ENCODE data around the gene LDHAL6B. TPM values are rescaled to one million over a fixed set of nuclear protein-coding genes. Genes with fewer than 3 reads are reported as not detected.

Gene LDHAL6B
- total RNA-seq, 1 experiment from 2014 or later: not detected

GRCh38 chr15:59194639-59195325, 11.9 kb upstream of the LDHAL6B start:
- H3K9me3 Mint-ChIP-seq: no peaks in the 10 kb centered on the region
- DNase-seq (ENCODE audit: low spot score) (no peak), ATAC-seq (no peak)
- ChIA-PET CTCF (no interaction called here), POLR2A (no interaction called here)
- no peaks in the 10 kb centered on the region for H3K27me3 Mint-ChIP-seq (ENCODE audit: low read depth)
- no peaks in the 10 kb centered on the region for H3K4me1 Mint-ChIP-seq
- H3K4me3 Mint-ChIP-seq: no peak overlapping the region
- H3K36me3 Mint-ChIP-seq: peaks cover 42% of the 10 kb centered on the region
- TF ChIP-seq ERG (CRISPR knock-in tag; IDR thresholded peaks at IDR 0.05) (no peak), HMGA2 (CRISPR knock-in tag; IDR thresholded peaks at IDR 0.05) (no peak), ARID4B (CRISPR knock-in tag; IDR thresholded peaks at IDR 0.05; ENCODE audit: borderline replicate concordance) (no peak), RELA (CRISPR knock-in tag; IDR thresholded peaks at IDR 0.05; ENCODE audit: borderline replicate concordance) (no peak), MYBL2 (CRISPR knock-in tag; IDR thresholded peaks at IDR 0.05) (no peak)
- no peak overlapping the region for H3K27ac Mint-ChIP-seq

- no peak for ATAC-seq
- H3K4me1 Mint-ChIP-seq: no peaks in the 10 kb centered on the region
- no peak for DNase-seq (ENCODE audit: low spot score)
- H3K9me3 Mint-ChIP-seq: no peaks in the 10 kb centered on the region
- H3K36me3 Mint-ChIP-seq: peaks cover 34% of the 10 kb centered on the region
- H3K27me3 Mint-ChIP-seq (ENCODE audit: low read depth): no peaks in the 10 kb centered on the region
- no peak for TF ChIP-seq CDX4 (CRISPR knock-in tag; IDR thresholded peaks at IDR 0.05; ENCODE audit: borderline replicate concordance)
- POLR2A ChIA-PET: interaction anchor here (0.6 kb wide), 1 partner anchor 42 kb away, joined by 3 read pairs; no protein-coding TSS in a partner anchor
- H3K27ac Mint-ChIP-seq: no peak overlapping the region
- CTCF ChIA-PET: no interaction called here
- no peak overlapping the region for H3K4me3 Mint-ChIP-seq
These were observed 10.2 kb upstream of the LDHAL6B start for GRCh38 chr15:59196416-59196815.

GRCh38 chr15:59197454-59197853, 9.2 kb upstream of the LDHAL6B start:
- ChIA-PET POLR2A (no interaction called here), CTCF (interaction anchor here (1.3 kb wide), 1 partner anchor 331 kb away, joined by 4 read pairs; no protein-coding TSS in a partner anchor)
- no peak overlapping the region for H3K4me3 Mint-ChIP-seq
- no peaks in the 10 kb centered on the region for H3K27me3 Mint-ChIP-seq (ENCODE audit: low read depth)
- no peak for DNase-seq (ENCODE audit: low spot score)
- no peak for ATAC-seq
- H3K4me1 Mint-ChIP-seq: no peaks in the 10 kb centered on the region
- no peaks in the 10 kb centered on the region for H3K9me3 Mint-ChIP-seq
- H3K36me3 Mint-ChIP-seq: peaks cover 25% of the 10 kb centered on the region
- no peak overlapping the region for H3K27ac Mint-ChIP-seq
- no peak for TF ChIP-seq ZNF425 (CRISPR knock-in tag; conservative IDR thresholded peaks at IDR 0.05)
- TF ChIP-seq ZBTB21 (CRISPR knock-in tag; IDR thresholded peaks at IDR 0.05; ENCODE audit: borderline replicate concordance): no peak
- no peak for TF ChIP-seq ZNF219 (CRISPR knock-in tag; IDR thresholded peaks at IDR 0.05; ENCODE audit: borderline replicate concordance)
- TF ChIP-seq RELA (CRISPR knock-in tag; IDR thresholded peaks at IDR 0.05; ENCODE audit: borderline replicate concordance): no peak
- no peak for TF ChIP-seq E2F4 (CRISPR knock-in tag; IDR thresholded peaks at IDR 0.05; ENCODE audit: borderline replicate concordance, low read depth)
- no peak for TF ChIP-seq SP1 (CRISPR knock-in tag; conservative IDR thresholded peaks at IDR 0.05)
- TF ChIP-seq ATF2 (CRISPR knock-in tag; IDR thresholded peaks at IDR 0.05; ENCODE audit: borderline replicate concordance, low read depth): no peak
- no peak for TF ChIP-seq STAT6 (CRISPR knock-in tag; conservative IDR thresholded peaks at IDR 0.05; ENCODE audit: low read depth)
- no peak for TF ChIP-seq MYBL2 (CRISPR knock-in tag; IDR thresholded peaks at IDR 0.05)
- TF ChIP-seq GRHL2 (CRISPR knock-in tag; IDR thresholded peaks at IDR 0.05; ENCODE audit: insufficient replicate concordance, severe bottlenecking): no peak
- no peak for TF ChIP-seq FOXP1 (CRISPR knock-in tag; IDR thresholded peaks at IDR 0.05; ENCODE audit: borderline replicate concordance)
